Activated CD4-positive, CD25-positive, alpha-beta regulatory T cell treated with anti-CD3 and anti-CD28 coated beads, Interleukin-2, amount 50 U/mL, for 16 hours (primary cell): ENCODE measurements around the gene JMY.

ENCODE experiments used
- DNase-seq: peaks from one replicate; pipeline ENCODE4 v3.0.0-alpha.2; 2020; ENCODE audit warnings: low read depth, low spot score

JMY gene

GRCh38 chr5:79295029-79295428 lies 59.1 kb downstream of the JMY start:
- DNase-seq = no peak

DNA sequence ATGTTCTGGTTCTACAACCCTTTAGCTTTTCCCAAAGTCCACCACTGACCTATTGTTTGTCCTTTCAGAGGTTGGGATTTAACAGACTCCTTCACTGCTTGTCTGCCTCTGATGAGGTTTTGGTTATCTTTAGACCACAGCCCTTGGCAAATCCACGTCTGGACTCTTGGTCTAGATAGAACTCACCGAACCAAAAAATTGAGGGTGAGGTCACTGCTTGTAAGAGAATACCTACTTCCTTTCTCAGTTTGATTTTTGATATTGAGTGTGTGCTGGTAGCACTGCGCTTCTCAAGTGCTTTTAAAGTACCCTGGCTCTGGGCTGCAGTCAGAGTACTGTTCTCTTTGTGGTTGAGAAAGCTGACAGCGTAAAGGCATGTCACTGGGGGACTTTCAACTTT lies 61.7 kb downstream of the JMY start:
- DNase-seq = no peak

DNA sequence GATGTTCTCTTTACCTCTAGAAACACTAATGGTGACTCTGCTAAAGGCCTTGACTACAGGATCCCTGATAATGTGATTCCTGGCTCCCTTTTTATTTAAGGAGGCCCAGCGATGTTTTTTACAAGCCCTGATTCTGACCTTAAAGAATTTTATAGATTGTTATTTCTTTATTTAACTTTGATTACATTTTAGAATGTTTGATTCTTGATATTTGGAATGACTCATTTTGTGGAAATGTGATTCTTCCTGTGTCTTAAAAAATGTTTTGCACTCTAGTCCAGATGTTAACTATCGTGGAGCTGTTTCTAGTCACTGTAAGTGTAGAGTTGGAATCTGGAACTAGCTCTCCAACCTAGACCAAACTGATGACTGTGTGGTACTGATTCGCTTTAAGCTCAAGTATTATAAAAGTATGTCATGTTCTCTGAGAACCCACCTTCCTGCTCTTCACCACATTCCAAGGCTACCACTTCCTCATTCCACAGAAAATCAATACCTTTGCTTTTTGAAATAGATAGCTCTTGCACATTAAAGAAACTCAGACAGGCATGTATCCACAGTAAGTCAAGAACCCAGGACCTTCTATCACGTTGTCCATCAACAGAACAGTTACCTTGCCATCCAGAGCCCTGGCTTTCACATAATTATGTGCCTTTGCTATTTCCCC lies 65.2 kb downstream of the JMY start:
- no peak for DNase-seq

GRCh38 chr5:79302454-79302853 lies 66.5 kb downstream of the JMY start:
- DNase-seq = no peak

GRCh38 chr5:79305706-79306105 lies 69.8 kb downstream of the JMY start:
- DNase-seq = no peak

DNA sequence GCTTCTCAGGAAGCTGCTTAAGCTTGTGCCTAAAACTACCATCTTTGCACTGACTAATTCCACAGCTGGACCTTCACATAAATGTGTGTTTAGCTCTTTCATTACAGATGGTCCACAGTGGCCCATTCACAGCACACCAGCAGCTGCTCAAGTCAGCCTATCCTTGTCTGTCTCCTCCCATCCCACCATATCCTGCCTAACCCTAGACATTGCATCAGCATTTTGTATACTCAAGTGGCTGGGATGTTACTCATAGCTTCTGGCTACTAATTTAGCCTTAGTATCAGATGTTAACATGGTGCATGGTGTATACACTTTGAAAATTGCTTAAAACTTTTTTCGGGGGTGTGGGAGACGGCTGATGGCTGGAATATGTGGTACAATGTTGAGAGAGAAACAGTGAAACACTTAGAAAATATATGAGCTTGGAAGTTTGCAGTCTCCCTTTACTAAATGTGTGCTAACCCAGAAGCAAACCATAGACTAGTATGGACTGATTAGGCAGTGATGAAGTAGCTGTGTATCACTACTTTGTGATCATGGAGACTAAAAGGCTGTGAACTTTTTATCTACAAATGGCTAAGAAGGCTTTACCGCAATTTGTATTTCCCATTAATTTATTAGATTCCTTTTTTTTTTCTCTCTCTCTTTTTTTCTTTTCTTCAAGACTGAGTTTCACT lies 83.1 kb downstream of the JMY start:
- no peak for DNase-seq

DNA sequence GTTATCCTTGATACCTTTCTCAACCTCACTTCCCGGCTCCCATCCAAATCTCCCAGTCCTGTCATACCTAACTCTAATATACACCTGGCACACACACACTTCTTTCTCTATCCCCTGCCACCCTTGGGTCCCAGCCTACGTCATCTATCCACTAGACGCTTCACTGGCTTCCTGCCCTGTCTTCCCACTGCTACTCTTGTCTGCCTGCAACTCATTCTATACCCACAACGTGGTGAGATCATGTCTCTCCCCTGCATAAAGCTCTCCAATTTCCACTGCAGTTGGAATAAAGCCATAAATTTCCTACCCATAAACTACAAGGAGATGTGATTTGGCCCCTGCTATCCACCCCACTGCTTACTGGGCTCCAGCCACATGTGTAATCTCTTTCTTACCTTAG lies 93.5 kb downstream of the JMY start:
- DNase-seq = no peak

GRCh38 chr5:79330071-79330470 lies 94.1 kb downstream of the JMY start:
- no peak for DNase-seq

GRCh38 chr5:79333852-79334557 lies 98.1 kb downstream of the JMY start:
- no peak for DNase-seq

GRCh38 chr5:79346420-79346824 lies 110.5 kb downstream of the JMY start:
- no peak for DNase-seq

DNA sequence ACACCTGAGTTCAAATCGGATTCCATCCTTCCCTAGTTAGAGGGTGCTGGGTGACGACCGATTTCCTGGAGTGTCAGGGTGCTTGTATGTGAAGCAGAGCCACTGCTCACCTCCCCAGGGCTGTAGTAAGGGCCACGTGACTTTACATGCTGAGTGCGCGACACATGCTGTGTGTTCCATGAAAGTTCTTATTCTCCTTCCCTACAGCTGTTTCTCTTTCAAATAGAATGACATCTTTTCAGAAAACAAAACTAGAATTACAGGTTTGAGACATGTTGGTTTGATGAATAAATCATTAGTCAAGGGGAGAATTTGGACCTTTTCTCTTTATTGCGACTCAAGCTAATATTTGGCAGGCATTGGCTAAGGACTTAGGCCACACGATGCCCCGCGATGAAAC lies 113.1 kb downstream of the JMY start:
- no peak for DNase-seq

GRCh38 chr5:79349881-79350280 lies 114.0 kb downstream of the JMY start:
- no peak for DNase-seq

- DNase-seq = no peak
Observed at GRCh38 chr5:79357398-79357797, 121.5 kb downstream of the JMY start.
